Erythroblast (primary cell): Measurements from ENCODE around the gene PDCD5.
"Not testable (repeated sequence)": the region's sequence is repeated elsewhere in the genome, so short reads cannot be mapped to it uniquely, and the experiment has no call there.

ENCODE experiments used
- DNase-seq, 2 experiments: peaks; one replicate each; lab custom pipeline; 2025; lab: John Stamatoyannopoulos, UW
- GATA1 ChIP-seq: IDR thresholded peaks from 2 replicates; pipeline ENCODE4 v1.6.1; 2011; ENCODE audit warnings: low read depth, mild to moderate bottlenecking, control low read depth, low read length, moderate library complexity
- POLR2A ChIP-seq: IDR thresholded peaks from 2 replicates; pipeline ENCODE4 v1.6.1; 2011; ENCODE audit warnings: mild to moderate bottlenecking, low read length

The PDCD5 gene

GRCh38 chr19:32580901-32581704 lies at the start of gene PDCD5:
Gene PDCD5 (plus strand): TSS chr19:32581190. CDS start chr19:32581262, 72 bp downstream.
- TF ChIP-seq GATA1 (no peak), POLR2A (peak; percentile 41)
- DNase-seq = peak; percentile 95 to 96

- no peak for DNase-seq
- no peak for TF ChIP-seq GATA1
- no peak for TF ChIP-seq POLR2A
Observed at GRCh38 chr19:32532233-32532632, 48.8 kb upstream of the PDCD5 start.

GRCh38 chr19:32537580-32537979 lies 43.4 kb upstream of the PDCD5 start:
- DNase-seq = no peak
- TF ChIP-seq POLR2A (no peak), GATA1 (no peak)

- TF ChIP-seq POLR2A (no peak), GATA1 (no peak)
- no peak for DNase-seq
Observed at GRCh38 chr19:32539240-32539916, 41.6 kb upstream of the PDCD5 start.

- no peak for TF ChIP-seq POLR2A
- TF ChIP-seq GATA1 = peak; percentile 28
- DNase-seq = peak; percentile 54 to 86
Observed at GRCh38 chr19:32540621-32541020, 40.4 kb upstream of the PDCD5 start.

- not testable (repeated sequence) for DNase-seq
Observed at GRCh38 chr19:32541376-32541775, 39.6 kb upstream of the PDCD5 start.

GRCh38 chr19:32542477-32543108 lies 38.4 kb upstream of the PDCD5 start:
- no peak for TF ChIP-seq GATA1
- no peak for TF ChIP-seq POLR2A

GRCh38 chr19:32543115-32543900 lies 37.7 kb upstream of the PDCD5 start:
- no peak for TF ChIP-seq GATA1
- TF ChIP-seq POLR2A = no peak
- no peak for DNase-seq

More at GRCh38 chr19:32542477-32543108, 38.4 kb upstream of the PDCD5 start:
- peak in 1 of 2 experiments; percentile 33 for DNase-seq

GRCh38 chr19:32544917-32545316 lies 36.1 kb upstream of the PDCD5 start:
- DNase-seq = no peak
- no peak for TF ChIP-seq GATA1
- TF ChIP-seq POLR2A = no peak

- no peak for DNase-seq
- TF ChIP-seq GATA1 = no peak
- no peak for TF ChIP-seq POLR2A
Observed at GRCh38 chr19:32550666-32551065, 30.3 kb upstream of the PDCD5 start.

GRCh38 chr19:32555786-32556185 lies 25.2 kb upstream of the PDCD5 start:
- DNase-seq = no peak
- TF ChIP-seq GATA1 = no peak
- TF ChIP-seq POLR2A = no peak

GRCh38 chr19:32558607-32559228 lies 22.3 kb upstream of the PDCD5 start:
- TF ChIP-seq GATA1 = no peak
- no peak for TF ChIP-seq POLR2A
- no peak for DNase-seq

GRCh38 chr19:32563761-32564160 lies 17.2 kb upstream of the PDCD5 start:
- TF ChIP-seq GATA1 (no peak), POLR2A (no peak)
- DNase-seq = no peak
